Skeletal muscle satellite cell (primary cell): ENCODE results near the gene CREB3L2.

Source experiments
- H3K27me3 ChIP-seq: 2 replicates; pipeline ENCODE4 v1.7.0; 2013; ENCODE audit warnings: low read length; ENCODE audit not compliant: control insufficient read depth, insufficient read depth
- H3K36me3 ChIP-seq: 2 replicates; pipeline ENCODE4 v1.7.0; 2013; ENCODE audit warnings: mild to moderate bottlenecking, control low read depth, low read length; ENCODE audit not compliant: insufficient read depth
- H3K4me1 ChIP-seq: 2 replicates; pipeline ENCODE4 v1.7.0; 2013; ENCODE audit warnings: low read length; ENCODE audit not compliant: control insufficient read depth, insufficient read depth
- H3K4me2 ChIP-seq: 2 replicates; pipeline ENCODE4 v1.7.0; 2013; ENCODE audit warnings: mild to moderate bottlenecking, low read length
- H3K4me3 ChIP-seq: 2 replicates; pipeline ENCODE4 v1.7.0; 2013; ENCODE audit warnings: low read length
- H3K9ac ChIP-seq: 2 replicates; pipeline ENCODE4 v1.7.0; 2013; ENCODE audit warnings: mild to moderate bottlenecking, low read depth, low read length, moderate library complexity
- H3K9me3 ChIP-seq: replicated peaks from 2 replicates; pipeline ENCODE4 v1.7.0; 2013; ENCODE audit warnings: mild to moderate bottlenecking, control low read depth, low read length

Gene CREB3L2

GRCh38 chr7:137886746-137887145 lies 115.1 kb downstream of the CREB3L2 start:
- Histone ChIP-seq H3K9me3 (no peaks in the 10 kb centered on the region), H3K4me3 (no peak overlapping the region), H3K4me2 (no peak overlapping the region), H3K27me3 (no peaks in the 10 kb centered on the region), H3K36me3 (peaks cover 71% of the 10 kb centered on the region), H3K9ac (no peak overlapping the region), H3K4me1 (peaks cover 47% of the 10 kb centered on the region)

GRCh38 chr7:137886281-137886680 lies 115.6 kb downstream of the CREB3L2 start:
- Histone ChIP-seq H3K9me3 (no peaks in the 10 kb centered on the region), H3K4me1 (peaks cover 50% of the 10 kb centered on the region), H3K4me2 (no peak overlapping the region), H3K27me3 (no peaks in the 10 kb centered on the region), H3K4me3 (no peak overlapping the region), H3K36me3 (peaks cover 74% of the 10 kb centered on the region), H3K9ac (no peak overlapping the region)

GRCh38 chr7:137885678-137886077 lies 116.2 kb downstream of the CREB3L2 start:
- no peak overlapping the region for H3K4me3 ChIP-seq
- peaks cover 76% of the 10 kb centered on the region for H3K36me3 ChIP-seq
- H3K4me2 ChIP-seq = no peak overlapping the region
- H3K9ac ChIP-seq = no peak overlapping the region
- H3K27me3 ChIP-seq = no peaks in the 10 kb centered on the region
- H3K9me3 ChIP-seq = no peaks in the 10 kb centered on the region
- H3K4me1 ChIP-seq = peaks cover 50% of the 10 kb centered on the region

- H3K36me3 ChIP-seq = peaks cover 64% of the 10 kb centered on the region
- H3K4me2 ChIP-seq = peak overlapping the region; percentile 63
- H3K9me3 ChIP-seq = no peaks in the 10 kb centered on the region
- H3K27me3 ChIP-seq = no peaks in the 10 kb centered on the region
- peak overlapping the region; percentile 59 for H3K9ac ChIP-seq
- peaks cover 72% of the 10 kb centered on the region for H3K4me1 ChIP-seq
- H3K4me3 ChIP-seq = no peak overlapping the region
These were observed 119.1 kb downstream of the CREB3L2 start for GRCh38 chr7:137882806-137883205.

GRCh38 chr7:137882261-137882668 lies 119.6 kb downstream of the CREB3L2 start:
- peak overlapping the region; percentile 63 for H3K4me2 ChIP-seq
- H3K27me3 ChIP-seq = no peaks in the 10 kb centered on the region
- no peaks in the 10 kb centered on the region for H3K9me3 ChIP-seq
- H3K36me3 ChIP-seq = peaks cover 62% of the 10 kb centered on the region
- no peak overlapping the region for H3K4me3 ChIP-seq
- H3K4me1 ChIP-seq = peaks cover 76% of the 10 kb centered on the region
- peak overlapping the region; percentile 59 for H3K9ac ChIP-seq

- Histone ChIP-seq H3K27me3 (no peaks in the 10 kb centered on the region), H3K4me3 (no peak overlapping the region), H3K4me1 (peaks cover 80% of the 10 kb centered on the region), H3K9me3 (no peaks in the 10 kb centered on the region), H3K36me3 (peaks cover 60% of the 10 kb centered on the region), H3K4me2 (peak overlapping the region; percentile 24), H3K9ac (peak overlapping the region; percentile 32)
These were observed 120.2 kb downstream of the CREB3L2 start for GRCh38 chr7:137881607-137882260.

GRCh38 chr7:137880432-137880831 lies 121.5 kb downstream of the CREB3L2 start:
- peaks cover 85% of the 10 kb centered on the region for H3K4me1 ChIP-seq
- peak overlapping the region; percentile 82 for H3K9ac ChIP-seq
- peak overlapping the region; percentile 62 for H3K4me2 ChIP-seq
- peak overlapping the region; percentile 14 for H3K4me3 ChIP-seq
- no peaks in the 10 kb centered on the region for H3K27me3 ChIP-seq
- H3K36me3 ChIP-seq = peaks cover 59% of the 10 kb centered on the region
- no peaks in the 10 kb centered on the region for H3K9me3 ChIP-seq

- H3K4me2 ChIP-seq = peak overlapping the region; percentile 42
- H3K9ac ChIP-seq = peak overlapping the region; percentile 82
- no peaks in the 10 kb centered on the region for H3K27me3 ChIP-seq
- H3K4me1 ChIP-seq = peaks cover 91% of the 10 kb centered on the region
- H3K4me3 ChIP-seq = no peak overlapping the region
- peaks cover 54% of the 10 kb centered on the region for H3K36me3 ChIP-seq
- no peaks in the 10 kb centered on the region for H3K9me3 ChIP-seq
These were observed 122.3 kb downstream of the CREB3L2 start for GRCh38 chr7:137879357-137880158.

GRCh38 chr7:137878333-137878961 lies 123.4 kb downstream of the CREB3L2 start:
- H3K27me3 ChIP-seq = no peaks in the 10 kb centered on the region
- H3K9ac ChIP-seq = peak overlapping the region; percentile 82
- peaks cover 48% of the 10 kb centered on the region for H3K36me3 ChIP-seq
- peak overlapping the region; percentile 16 for H3K4me3 ChIP-seq
- peaks cover 95% of the 10 kb centered on the region for H3K4me1 ChIP-seq
- H3K9me3 ChIP-seq = no peaks in the 10 kb centered on the region
- H3K4me2 ChIP-seq = peak overlapping the region; percentile 42

GRCh38 chr7:137877027-137877675 lies 124.7 kb downstream of the CREB3L2 start:
- no peaks in the 10 kb centered on the region for H3K27me3 ChIP-seq
- no peaks in the 10 kb centered on the region for H3K9me3 ChIP-seq
- peaks cover 94% of the 10 kb centered on the region for H3K4me1 ChIP-seq
- H3K36me3 ChIP-seq = peaks cover 54% of the 10 kb centered on the region
- no peak overlapping the region for H3K4me2 ChIP-seq
- no peak overlapping the region for H3K9ac ChIP-seq
- no peak overlapping the region for H3K4me3 ChIP-seq

GRCh38 chr7:137875746-137876145 lies 126.1 kb downstream of the CREB3L2 start:
- Histone ChIP-seq H3K4me1 (peaks cover 80% of the 10 kb centered on the region), H3K9me3 (no peaks in the 10 kb centered on the region), H3K36me3 (peaks cover 53% of the 10 kb centered on the region), H3K27me3 (no peaks in the 10 kb centered on the region), H3K4me2 (no peak overlapping the region), H3K4me3 (no peak overlapping the region), H3K9ac (peak overlapping the region; percentile 56)
